HL-60 (cell line): ENCODE data around the gene CLK4.

Source experiments
- CTCF ChIP-seq: IDR thresholded peaks from one replicate; pipeline ENCODE4 v1.5.1; 2011; ENCODE audit warnings: low read length, control low read depth, inconsistent platforms; ENCODE audit not compliant: insufficient read depth
- GABPA ChIP-seq: IDR thresholded peaks from 2 replicates; pipeline ENCODE4 v1.6.1; 2012; ENCODE audit warnings: low read depth
- POLR2AphosphoS5 ChIP-seq: IDR thresholded peaks from 2 replicates; pipeline ENCODE4 v1.6.1; 2012; ENCODE audit warnings: low read depth
- SPI1 ChIP-seq: IDR thresholded peaks from 2 replicates; pipeline ENCODE4 v1.6.1; 2012; ENCODE audit warnings: low read depth, mild to moderate bottlenecking, borderline replicate concordance

- no peak for TF ChIP-seq CTCF
- no peak for TF ChIP-seq SPI1
- no peak for TF ChIP-seq GABPA
- no peak for TF ChIP-seq POLR2AphosphoS5
These were observed 23.4 kb upstream of the CLK4 start for GRCh38 chr5:178650214-178650613.
